ENCODE data around the gene SPOCD1.
"Not testable (repeated sequence)": the region's sequence is repeated elsewhere in the genome, so short reads cannot be mapped to it uniquely, and the experiment has no call there.

Gene SPOCD1

GRCh38 chr1:31828926-31829690, 13.3 kb upstream of the SPOCD1 start:
- DNase-seq, result no peak

GRCh38 chr1:31828341-31828740, 12.5 kb upstream of the SPOCD1 start:
- DNase-seq, result peak; percentile 47

- DNase-seq, result no peak
These were observed 8.0 kb upstream of the SPOCD1 start for GRCh38 chr1:31823780-31824179.

- no peak for DNase-seq
These were observed 6.9 kb upstream of the SPOCD1 start for GRCh38 chr1:31822766-31823165.

- DNase-seq, result not testable (repeated sequence)
These were observed 4.4 kb upstream of the SPOCD1 start for GRCh38 chr1:31820196-31820595.

DNA sequence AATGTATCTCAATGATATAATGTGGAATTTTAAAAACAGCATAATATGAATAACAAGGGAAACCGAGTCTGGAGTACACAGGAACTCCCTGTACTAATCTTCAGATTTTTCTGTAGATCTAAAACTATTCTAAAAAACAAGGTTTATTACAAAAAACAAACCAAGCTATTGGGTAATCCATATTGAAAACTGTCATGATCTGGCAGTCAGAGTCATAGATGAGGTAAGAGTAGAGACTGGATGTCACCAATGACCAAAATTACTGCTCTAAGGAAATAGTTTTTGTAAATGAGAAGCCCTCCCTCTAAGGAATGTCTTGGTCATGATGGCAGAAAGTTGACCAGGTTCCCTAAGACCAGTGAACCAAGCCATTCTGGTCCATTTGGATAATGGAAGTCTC, 2.4 kb upstream of the SPOCD1 start:
- no peak for DNase-seq

GRCh38 chr1:31816947-31817346, 1.1 kb upstream of the SPOCD1 start:
- DNase-seq, result peak; percentile 46

DNA sequence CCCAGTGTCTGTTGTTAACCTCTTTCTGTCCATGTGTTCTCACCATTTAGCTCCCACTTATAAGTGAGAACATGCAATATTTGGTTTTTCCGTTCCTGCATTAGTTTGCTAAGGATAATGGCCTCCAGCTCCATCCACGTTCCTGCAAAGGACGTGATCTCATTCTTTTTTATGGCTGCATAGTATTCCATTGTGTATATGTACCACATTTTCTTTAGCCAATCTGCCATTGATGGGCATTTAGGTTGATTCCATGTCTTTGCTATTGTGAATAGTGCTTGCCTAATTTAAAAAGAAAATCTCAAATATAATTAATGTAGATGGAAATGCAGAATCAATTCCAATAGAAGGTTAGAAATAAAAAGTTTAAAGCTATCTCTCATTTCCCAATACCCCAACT, 679 bp upstream of the SPOCD1 start:
- not testable (repeated sequence) for DNase-seq

DNA sequence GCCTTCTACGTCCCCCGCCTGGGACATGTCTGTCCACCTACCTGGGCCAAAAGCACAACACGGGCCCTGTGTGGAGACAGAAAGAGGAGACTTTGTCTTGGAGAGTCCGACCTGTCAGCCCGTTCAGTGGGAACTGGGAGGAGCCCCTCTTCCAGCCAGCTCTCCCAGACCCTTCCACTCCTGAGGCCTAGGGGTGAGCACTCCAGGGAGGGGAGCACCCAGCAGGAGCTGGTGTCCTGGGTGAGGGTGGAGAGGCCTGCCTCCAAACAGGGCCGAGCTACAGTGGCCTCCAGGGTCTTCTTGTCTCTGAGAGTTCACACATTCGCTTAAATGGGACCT, 546 bp downstream of the SPOCD1 start:
- DNase-seq, result no peak

DNA sequence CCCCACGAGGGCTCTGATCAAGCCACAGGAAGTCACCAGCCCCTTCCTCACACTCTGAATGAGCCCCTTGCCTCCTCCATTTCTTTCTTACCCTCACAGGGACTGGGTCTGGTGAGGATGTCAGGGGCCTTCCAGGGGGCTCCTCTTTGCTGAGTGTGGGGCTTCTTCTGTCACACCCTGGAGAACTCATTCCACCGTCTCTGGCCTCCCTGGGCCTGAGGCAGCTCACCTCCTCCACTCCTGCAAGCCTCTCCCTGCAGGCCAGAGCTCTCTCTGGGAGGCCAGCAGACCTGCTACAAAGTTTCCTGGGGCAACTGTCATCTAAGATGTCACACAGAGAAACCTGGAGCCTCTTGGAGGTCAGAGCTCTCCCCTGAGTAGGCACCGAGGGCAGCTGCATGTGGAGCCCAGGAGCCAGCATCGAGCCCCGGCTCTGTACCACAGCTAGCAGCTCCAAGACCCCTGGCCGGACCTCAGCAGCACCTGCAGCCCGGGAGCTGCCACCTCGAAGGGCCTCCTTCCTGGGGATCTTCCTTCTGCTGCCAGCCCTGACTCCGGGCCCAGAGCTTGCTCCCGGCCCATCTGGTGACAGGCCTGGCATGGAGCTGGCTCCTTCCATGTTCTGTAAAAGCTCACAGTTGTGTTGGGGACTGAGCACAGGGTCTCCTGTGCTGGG, 1.1 kb downstream of the SPOCD1 start:
- no peak for DNase-seq

- no peak for DNase-seq
These were observed 1.7 kb downstream of the SPOCD1 start for GRCh38 chr1:31814041-31814511.

DNA sequence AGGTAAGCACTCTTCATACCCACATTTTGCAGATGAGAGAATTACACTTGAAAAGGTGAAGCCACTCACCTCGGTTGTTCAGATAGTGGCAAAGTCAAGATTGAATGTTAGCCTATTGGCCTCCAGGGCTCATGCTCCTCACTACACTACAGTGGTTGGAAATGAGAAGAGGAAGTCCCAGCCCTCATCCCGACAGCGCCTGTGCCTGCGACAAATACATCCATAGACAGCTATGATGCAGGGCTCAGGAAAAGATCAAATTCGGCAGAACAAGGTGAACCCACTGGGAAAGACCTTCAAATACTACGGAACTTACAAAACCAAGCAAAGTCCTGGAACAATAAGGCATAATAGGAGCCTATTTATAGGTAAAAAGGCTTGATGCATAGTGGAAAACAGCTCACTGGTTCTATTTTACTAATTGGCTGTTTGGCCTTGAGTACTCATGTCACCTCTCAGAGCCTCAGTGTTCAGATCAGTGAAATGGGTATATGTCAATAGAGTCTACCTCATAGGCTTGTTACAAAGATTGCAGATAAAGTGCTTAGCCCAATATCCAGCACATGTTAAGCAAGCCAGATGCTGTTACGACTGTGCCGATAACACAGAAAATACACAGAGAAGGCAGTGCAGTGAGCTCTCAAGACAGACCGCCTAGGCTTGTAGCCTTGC, 3.5 kb downstream of the SPOCD1 start:
- no peak for DNase-seq

DNA sequence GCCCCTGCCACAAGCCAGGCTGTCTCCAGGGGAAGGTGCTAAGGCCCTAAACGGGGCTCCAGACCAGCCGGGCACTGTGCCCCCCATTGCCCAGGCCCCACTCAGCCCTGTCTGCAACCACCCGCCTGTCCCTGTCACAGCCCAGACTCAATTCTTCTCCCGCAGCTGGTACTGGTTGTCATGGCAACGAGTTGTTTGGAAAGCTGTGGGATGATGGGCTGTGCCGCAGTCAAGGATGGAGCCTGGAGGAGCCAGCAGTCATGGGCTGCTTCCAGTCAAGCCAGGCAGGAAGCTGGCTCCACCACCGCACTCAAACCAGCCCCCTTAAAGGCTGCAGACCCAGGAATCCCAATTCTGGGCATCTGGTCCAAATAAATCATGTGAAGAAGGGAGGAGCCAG, 4.2 kb downstream of the SPOCD1 start:
- DNase-seq, result no peak

- DNase-seq, result no peak
These were observed 6.1 kb downstream of the SPOCD1 start for GRCh38 chr1:31809698-31810097.

DNA sequence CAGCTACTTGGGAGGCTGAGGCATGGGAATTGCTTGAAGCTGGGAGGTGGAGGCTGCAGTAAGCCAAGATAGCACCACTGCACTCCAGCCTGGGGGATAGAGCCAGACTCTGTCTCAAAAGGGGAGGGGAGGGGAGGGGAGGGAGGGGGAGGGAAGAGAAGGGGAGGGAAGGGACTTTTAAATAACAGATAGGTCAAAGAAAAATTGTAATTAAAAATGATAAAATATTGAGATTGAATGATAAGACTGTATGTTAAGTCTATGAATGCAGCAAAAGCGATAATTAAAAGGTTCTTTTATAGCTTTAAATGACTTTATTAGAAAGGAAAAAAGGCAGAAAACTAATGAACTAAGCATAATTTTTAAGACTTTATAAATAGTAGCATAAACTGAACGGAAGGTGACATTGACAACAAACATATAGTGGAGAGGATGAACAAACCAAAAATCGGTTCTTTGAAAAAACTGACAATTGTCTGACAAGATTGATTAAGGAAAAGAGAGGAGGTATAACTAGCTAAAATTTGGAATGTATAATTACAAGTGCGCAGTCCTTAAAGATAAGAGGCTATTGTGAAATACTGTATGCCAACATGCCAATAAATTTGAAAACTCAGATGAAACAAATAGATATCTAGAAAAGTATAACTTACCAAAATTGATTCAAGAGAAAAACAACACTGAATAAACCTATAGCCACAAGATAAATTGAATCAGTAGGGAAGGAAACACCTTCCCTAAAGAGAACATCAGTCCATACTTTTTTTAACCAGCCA, 8.4 kb downstream of the SPOCD1 start:
- DNase-seq, result no peak

DNA sequence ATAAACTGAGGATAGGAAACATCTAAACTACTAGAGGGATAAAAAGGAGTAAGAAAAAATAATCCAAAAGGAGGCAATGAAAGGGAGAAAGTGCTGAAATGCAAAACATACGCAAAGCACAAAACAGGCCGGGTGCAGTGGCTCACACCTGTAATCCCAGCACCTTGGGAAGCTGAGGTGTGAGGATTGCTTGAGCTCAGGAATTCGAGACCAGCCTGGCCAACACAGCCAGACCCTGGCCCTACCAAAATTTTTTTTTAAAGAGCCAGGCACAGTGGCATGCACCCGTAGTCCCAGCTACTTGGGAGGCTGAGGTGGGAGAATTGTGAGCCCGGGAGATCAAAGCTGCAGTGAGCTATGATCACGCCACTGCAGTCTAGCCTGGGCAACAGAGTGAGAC, 10.5 kb downstream of the SPOCD1 start:
- DNase-seq, result no peak

GRCh38 chr1:31804098-31804497, 11.7 kb downstream of the SPOCD1 start:
- no peak for DNase-seq

DNA sequence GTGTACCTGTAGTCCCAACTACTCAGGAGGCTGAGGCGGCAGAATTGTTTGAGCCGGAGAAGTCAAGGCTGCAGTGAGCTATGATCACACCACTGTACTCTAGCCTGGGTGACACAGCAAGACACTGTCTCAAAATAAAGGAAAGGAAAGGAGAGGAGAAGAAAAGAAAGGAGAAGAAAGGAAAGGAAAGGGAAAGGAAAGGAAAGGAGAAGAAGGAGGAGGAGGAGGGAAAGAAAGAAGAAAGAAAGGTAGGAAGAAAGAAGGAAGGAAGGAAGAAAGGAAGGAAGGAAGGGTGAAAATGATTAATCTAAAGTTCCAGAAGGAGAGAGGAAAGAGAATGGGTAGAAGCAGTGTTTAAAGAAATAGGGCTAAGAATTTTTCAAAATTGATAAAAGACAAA, 12.2 kb downstream of the SPOCD1 start:
- no peak for DNase-seq

DNA sequence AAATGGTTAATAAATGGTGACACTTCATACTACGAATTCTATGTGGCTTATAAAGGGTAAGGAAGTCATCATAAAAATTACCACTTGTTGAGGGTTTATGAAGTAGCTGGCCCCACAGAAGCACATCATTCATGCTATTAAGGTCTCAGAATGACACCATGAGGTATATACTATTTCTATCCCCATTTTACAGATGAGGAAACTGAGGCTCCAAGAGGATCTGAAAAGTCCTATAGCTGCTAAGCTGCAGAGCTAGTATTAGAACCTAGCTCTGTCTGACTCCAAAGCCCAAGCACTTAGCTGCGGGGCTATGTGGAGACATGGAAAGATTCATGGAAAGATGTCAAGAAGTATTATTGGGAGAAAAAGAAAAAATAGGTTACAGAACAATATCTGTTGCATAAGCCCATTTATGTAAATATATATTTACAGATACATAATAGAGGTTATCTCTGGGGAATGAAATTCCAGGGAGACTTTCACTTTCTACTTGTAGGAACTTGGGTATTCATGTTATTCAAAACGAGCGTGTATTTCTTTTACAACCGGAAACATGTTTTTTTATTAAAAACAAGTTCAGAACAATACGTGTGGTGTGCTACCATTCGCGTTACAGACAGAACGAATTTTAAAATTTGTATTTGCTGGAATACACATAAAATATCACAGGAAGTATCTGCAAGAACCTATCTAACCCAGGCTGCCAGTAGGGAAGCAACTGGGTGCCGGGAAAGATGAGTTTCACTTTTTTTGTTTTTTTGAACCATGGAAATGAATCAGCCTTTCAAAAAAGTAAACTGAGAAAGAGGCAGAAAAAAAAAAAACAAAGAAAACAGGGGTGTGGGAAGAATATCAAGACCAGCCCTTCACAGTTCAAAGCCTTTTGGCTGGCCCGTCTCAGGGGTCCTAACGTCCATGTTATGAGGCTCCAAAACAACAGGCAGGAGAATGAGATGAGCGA, 13.4 kb downstream of the SPOCD1 start:
- DNase-seq, result no peak

DNA sequence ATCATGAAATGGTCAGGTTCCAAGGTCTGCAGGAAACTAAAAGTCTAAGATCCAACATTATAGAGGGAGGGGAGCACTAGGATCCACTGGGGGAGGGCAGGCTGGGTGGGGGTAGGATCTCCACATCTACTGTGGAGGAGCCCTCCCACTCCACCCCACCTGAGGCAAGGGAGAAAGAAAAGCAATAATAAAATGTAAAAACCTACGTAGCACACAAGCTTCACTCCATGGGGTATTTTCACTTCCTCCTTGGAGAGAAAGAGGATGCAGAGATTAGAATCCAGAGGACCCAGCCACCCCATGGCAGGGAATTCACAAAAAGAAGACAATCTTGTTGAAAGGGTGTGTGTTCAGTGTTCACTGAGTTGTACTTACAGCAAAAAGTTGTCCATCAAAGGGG, 14.4 kb downstream of the SPOCD1 start:
- DNase-seq, result no peak

DNA sequence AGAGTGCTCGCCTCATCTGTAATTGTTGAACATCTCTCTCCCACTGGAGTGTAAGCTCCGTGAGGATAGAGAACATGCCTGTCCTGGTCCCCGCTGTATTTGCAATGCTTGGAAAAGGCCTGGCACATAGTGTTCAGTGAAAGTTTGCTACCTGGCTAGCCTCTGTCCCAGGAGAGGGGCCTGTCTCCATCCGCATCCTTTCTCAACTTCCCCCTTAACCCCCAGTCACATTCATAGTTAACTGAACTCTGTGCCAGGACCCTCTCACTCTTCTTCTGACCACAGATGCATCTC, 15.2 kb downstream of the SPOCD1 start:
- no peak for DNase-seq
